H1 (cell line): ENCODE data around the gene VPS72. TPM values are rescaled to one million over a fixed set of nuclear protein-coding genes. Genes with fewer than 3 reads are reported as not detected.

Experiments
- CTCF ChIA-PET: fragments of 300-600 bp; sonication (Branson Sonifier 250); formaldehyde crosslinking; loops from one replicate; lab custom pipeline; 2021; ENCODE audit not compliant: partially characterized antibody; lab: Charles Lee
- POLR2A ChIA-PET: fragments of 300-600 bp; sonication (Branson Sonifier 250); formaldehyde crosslinking; loops from one replicate; lab custom pipeline; 2021; ENCODE audit warnings: inconsistent platforms; ENCODE audit not compliant: partially characterized antibody; lab: Charles Lee
- DNase-seq, 2 experiments: peaks; one replicate each; pipeline versions ENCODE4 v3.0.0 to v3.0.0-alpha.2; 2010 to 2022; ENCODE audit warnings: low spot score in 2 of 2, low read depth in 1 of 2, mixed read lengths in 1 of 2
- FAIRE-seq: peaks from 2 replicates; lab custom pipeline; 2011; peaks lifted over from hg19 to GRCh38; lab: Jason Lieb, UNC
- H2AFZ ChIP-seq: 2 replicates; pipeline ENCODE4 v1.8.1; 2012; ENCODE audit warnings: low read length, inconsistent platforms
- H2AK5ac ChIP-seq: 2 replicates; pipeline ENCODE4 v1.6.1; 2013; ENCODE audit warnings: low read depth, low read length
- H2BK120ac ChIP-seq: replicated peaks from 2 replicates; pipeline ENCODE3; 2013; ENCODE audit warnings: low read depth, low read length, inconsistent platforms
- H2BK12ac ChIP-seq: 2 replicates; pipeline ENCODE4 v1.6.1; 2013; ENCODE audit warnings: low read depth, low read length
- H2BK15ac ChIP-seq: 2 replicates; pipeline ENCODE4 v1.6.1; 2013; ENCODE audit warnings: low read length
- H2BK20ac ChIP-seq: 2 replicates; pipeline ENCODE4 v1.6.1; 2013; ENCODE audit warnings: low read length
- H2BK5ac ChIP-seq: 2 replicates; pipeline ENCODE4 v1.6.1; 2013; ENCODE audit warnings: low read depth, low read length
- H3K14ac ChIP-seq: 2 replicates; pipeline ENCODE4 v1.6.1; 2013; ENCODE audit warnings: inconsistent platforms; ENCODE audit not compliant: insufficient read length
- H3K18ac ChIP-seq: 2 replicates; pipeline ENCODE4 v1.6.1; 2013; ENCODE audit warnings: low read length; ENCODE audit errors: extremely low read depth
- H3K23ac ChIP-seq: 2 replicates; pipeline ENCODE4 v1.6.1; 2013; ENCODE audit warnings: inconsistent platforms; ENCODE audit not compliant: insufficient read length
- H3K23me2 ChIP-seq: 2 replicates; pipeline ENCODE4 v1.6.1; 2013; ENCODE audit warnings: low read depth, low read length
- H3K27ac ChIP-seq: 2 replicates; pipeline ENCODE4 v1.6.1; 2011; ENCODE audit warnings: low read depth, low read length, inconsistent platforms
- H3K27me3 ChIP-seq, 4 experiments: replicated peaks in 1 of 4; 1 replicate in 1 of 4; 2 replicates in 3 of 4; pipeline versions ENCODE4 v1.6.1 to v1.8.1; 2011 to 2013; ENCODE audit warnings: low read length in 3 of 4, mild to moderate bottlenecking in 3 of 4, inconsistent platforms in 2 of 4, mixed read lengths in 2 of 4, moderate library complexity in 1 of 4; ENCODE audit not compliant: control insufficient read depth in 3 of 4, insufficient read depth in 3 of 4; ENCODE audit errors: extremely low read depth in 1 of 4
- H3K36me3 ChIP-seq, 4 experiments: 2 replicates each; pipeline versions ENCODE4 v1.6.1 to v1.8.1; 2011 to 2013; ENCODE audit warnings: mild to moderate bottlenecking in 4 of 4, low read length in 3 of 4, moderate library complexity in 2 of 4, control low read depth in 1 of 4, inconsistent platforms in 1 of 4; ENCODE audit not compliant: insufficient read depth in 4 of 4, control insufficient read depth in 2 of 4
- H3K4ac ChIP-seq: replicated peaks from 2 replicates; pipeline ENCODE3; 2013; ENCODE audit warnings: low read length, low read depth, mixed read lengths, inconsistent platforms; ENCODE audit not compliant: insufficient read length
- H3K4me1 ChIP-seq, 4 experiments: replicated peaks in 1 of 4; 1 replicate in 1 of 4; 2 replicates in 3 of 4; pipeline versions ENCODE4 v1.6.1 to v1.8.1; 2011 to 2013; ENCODE audit warnings: low read length in 3 of 4, inconsistent platforms in 2 of 4, mixed read lengths in 1 of 4; ENCODE audit not compliant: insufficient read depth in 4 of 4, control insufficient read depth in 3 of 4
- H3K4me2 ChIP-seq, 2 experiments: 2 replicates each; pipeline versions ENCODE4 v1.6.1 to v1.8.1; 2011 to 2013; ENCODE audit warnings: low read depth in 2 of 2, low read length in 2 of 2, control low read depth in 1 of 2, inconsistent platforms in 1 of 2, mild to moderate bottlenecking in 1 of 2; ENCODE audit not compliant: insufficient read depth in 1 of 2
- H3K4me3 ChIP-seq, 4 experiments: fragments of 200-600, 300-600 bp in 1 of 4; sonication (generic), shearing (Covaris generic), sonication (Bioruptor Twin) in 1 of 4; 2 replicates each; pipeline versions ENCODE4 v1.5.1 to v1.8.1; 2011 to 2016; ENCODE audit warnings: low read length in 4 of 4, low read depth in 3 of 4, control low read depth in 2 of 4, inconsistent platforms in 2 of 4, mild to moderate bottlenecking in 2 of 4, mixed read lengths in 1 of 4, moderate library complexity in 1 of 4; ENCODE audit not compliant: insufficient read depth in 2 of 4; ENCODE audit errors: extremely low read depth in 1 of 4
- H3K56ac ChIP-seq: replicated peaks from 2 replicates; pipeline ENCODE3; 2013; ENCODE audit warnings: low read depth, mild to moderate bottlenecking, mixed read lengths, low read length, inconsistent platforms; ENCODE audit not compliant: insufficient read length
- H3K79me1 ChIP-seq: 2 replicates; pipeline ENCODE4 v1.6.1; 2013; ENCODE audit warnings: low read depth, low read length, control low read depth
- H3K79me2 ChIP-seq, 2 experiments: 2 replicates each; pipeline versions ENCODE4 v1.6.1 to v1.8.1; 2012 to 2013; ENCODE audit warnings: low read length in 2 of 2, mild to moderate bottlenecking in 2 of 2, inconsistent platforms in 1 of 2; ENCODE audit not compliant: insufficient read depth in 2 of 2, control insufficient read depth in 1 of 2
- H3K9ac ChIP-seq, 4 experiments: replicated peaks in 1 of 4; 1 replicate in 1 of 4; 2 replicates in 3 of 4; pipeline versions ENCODE4 v1.6.1 to v1.8.1; 2011 to 2013; ENCODE audit warnings: low read depth in 3 of 4, low read length in 3 of 4, control low read depth in 2 of 4, mild to moderate bottlenecking in 2 of 4, moderate library complexity in 2 of 4, inconsistent platforms in 1 of 4; ENCODE audit errors: extremely low read depth in 1 of 4
- H3K9me3 ChIP-seq, 2 experiments: 2 replicates each; pipeline versions ENCODE4 v1.6.1 to v1.8.1; 2012 to 2013; ENCODE audit warnings: mild to moderate bottlenecking in 2 of 2, moderate library complexity in 2 of 2, control low read depth in 1 of 2, inconsistent platforms in 1 of 2, low read depth in 1 of 2, low read length in 1 of 2, mixed read lengths in 1 of 2; ENCODE audit not compliant: insufficient read depth in 2 of 2
- H4K20me1 ChIP-seq, 2 experiments: replicated peaks in 1 of 2; 2 replicates each; pipeline versions ENCODE3 to v1.8.1; 2011 to 2013; ENCODE audit warnings: inconsistent platforms in 2 of 2, low read length in 2 of 2, mild to moderate bottlenecking in 1 of 2; ENCODE audit not compliant: insufficient read depth in 2 of 2, control insufficient read depth in 1 of 2
- H4K5ac ChIP-seq: 2 replicates; pipeline ENCODE4 v1.6.1; 2013; ENCODE audit warnings: low read length, low read depth, mixed read lengths, inconsistent platforms; ENCODE audit not compliant: insufficient read length
- H4K8ac ChIP-seq: 2 replicates; pipeline ENCODE4 v1.8.0; 2013; ENCODE audit warnings: mild to moderate bottlenecking, moderate library complexity, low read length, inconsistent platforms; ENCODE audit not compliant: insufficient read depth; ENCODE audit errors: extremely low read depth
- H4K91ac ChIP-seq: replicated peaks from 2 replicates; pipeline ENCODE3; 2013; ENCODE audit warnings: low read length, mixed read lengths, inconsistent platforms; ENCODE audit not compliant: insufficient read length
- NRF1 ChIP-seq: IDR thresholded peaks from 2 replicates; pipeline ENCODE4 v1.6.1; 2011; ENCODE audit warnings: mild to moderate bottlenecking, low read depth, low read length, improper control_type of control experiment
- TEAD4 ChIP-seq: IDR thresholded peaks from 2 replicates; pipeline ENCODE4 v1.6.1; 2012; ENCODE audit warnings: low read depth, low read length, inconsistent platforms, mixed read lengths
- WGBS, 2 experiments: shearing (Covaris generic) in 1 of 2; methylation state at CpG; one replicate each; pipeline versions ENCODE4 v1.1.6 to v1.1.7; 2013 to 2015; ENCODE audit warnings: low lambda C conversion rate in 2 of 2, mixed read lengths in 2 of 2, inconsistent platforms in 1 of 2, low coverage in 1 of 2, missing lambda C conversion rate in 1 of 2; ENCODE audit not compliant: insufficient replicate concordance in 2 of 2, insufficient coverage in 1 of 2, insufficient read length in 1 of 2; ENCODE audit errors: extremely low coverage in 1 of 2, missing lambda C conversion rate in 1 of 2; 5-methylcytosine and 5-hydroxymethylcytosine counted together
- polyA plus RNA-seq, 7 experiments: library from polyadenylated mRNA; depleted of rRNA in 3 of 7; stranded (reverse) in 5 of 7; unstranded in 2 of 7; fragments of >200 nt in 5 of 7; fragments of 200-250 nt in 2 of 7; gene quantifications; 1 replicate in 5 of 7; 2 replicates in 1 of 7; 4 replicates in 1 of 7; pipeline versions ENCODE4 v1.2.1 to v1.2.3, GENCODE V29; 2011 to 2013; ENCODE audit warnings: missing spikeins in 2 of 7, mixed read lengths in 2 of 7
- total RNA-seq: library from RNA; stranded (reverse); fragmentation: NEBNext Ultra II Directional; extraction: Animal tissue kit (Norgen Biotek cat#: 25700); gene quantifications from 2 replicates; pipeline ENCODE4 v1.2.1, GENCODE V29; 2021

The VPS72 gene
- total and polyA plus RNA-seq, 2 of the 8 experiments (the other 6 are each of a cell fraction or from before 2014, with no cell fraction given): 86.6 to 121 TPM

GRCh38 chr1:151193304-151193703, 3.3 kb upstream of the VPS72 start:
- CTCF ChIA-PET: interaction anchor here (0.6 to 1.2 kb wide), 2 partner anchors 59 to 728 kb away, joined by 3 to 4 read pairs; no protein-coding TSS in a partner anchor

More at GRCh38 chr1:151193304-151193703, 3.3 kb upstream of the VPS72 start:
- no peak overlapping the region for H4K8ac ChIP-seq
- H3K79me2 ChIP-seq: peaks cover 7 to 14% of the 10 kb centered on the region in 2 experiments; a peak in 3 of 4 replicates
- no peaks in the 10 kb centered on the region for H3K9me3 ChIP-seq
- no peak overlapping the region for H2BK12ac ChIP-seq
- H3K18ac ChIP-seq: no peak overlapping the region
- no peak overlapping the region for H2BK15ac ChIP-seq
- POLR2A ChIA-PET: no interaction called here
- H3K56ac ChIP-seq: no peak overlapping the region
- no peak overlapping the region for H4K5ac ChIP-seq
- no peak overlapping the region for H2AK5ac ChIP-seq
- no peak overlapping the region for H3K9ac ChIP-seq
- H3K4ac ChIP-seq: no peak overlapping the region
- no peaks in the 10 kb centered on the region for H3K27me3 ChIP-seq
- no peak overlapping the region for H3K27ac ChIP-seq
- TF ChIP-seq TEAD4 (no peak), NRF1 (no peak)
- no peak overlapping the region for H3K14ac ChIP-seq
- no peak overlapping the region for H2BK20ac ChIP-seq
- no peak overlapping the region for H4K91ac ChIP-seq
- H2BK120ac ChIP-seq: no peak overlapping the region
- WGBS, 2 experiments: 94% methylated on average over 6 of the region's 6 CpGs; no CpG with 5 or more reads in 1 of the 2 experiments
- H3K23ac ChIP-seq: no peak overlapping the region
- DNase-seq (no peak), FAIRE-seq (no peak)
- H3K4me1 ChIP-seq: peaks cover 0 to 4% (median 2%) of the 10 kb centered on the region in 4 experiments; a peak in 3 of 7 replicates
- H2BK5ac ChIP-seq: no peak overlapping the region
- no peak overlapping the region for H2AFZ ChIP-seq
- H3K79me1 ChIP-seq: peaks cover 3% of the 10 kb centered on the region; the same call in 1 of the 2 replicates
- no peak overlapping the region for H3K4me2 ChIP-seq
- peaks cover 5% of the 10 kb centered on the region; the same call in 1 of the 2 replicates for H3K23me2 ChIP-seq
- no peak overlapping the region for H3K4me3 ChIP-seq
- H4K20me1 ChIP-seq: no peaks in the 10 kb centered on the region
- no peaks in the 10 kb centered on the region for H3K36me3 ChIP-seq
